ENCODE results near the gene NUP50. TPM values are rescaled to one million over a fixed set of nuclear protein-coding genes. Genes with fewer than 3 reads are reported as not detected.

Gene NUP50
- polyA plus RNA-seq, 1 experiment = 13.9 TPM

GRCh38 chr22:45237065-45237990, 73.6 kb downstream of the NUP50 start:
- Histone ChIP-seq H3K4me3 (ENCODE audit: low read depth, low read length) (no peak overlapping the region), H3K27ac (ENCODE audit: low read depth, low read length) (no peak overlapping the region), H3K27me3 (ENCODE audit: control insufficient read depth, insufficient read depth, low read length) (no peaks in the 10 kb centered on the region), H3K9me3 (ENCODE audit: control insufficient read depth, insufficient read depth, low read length) (no peaks in the 10 kb centered on the region; the same call in 1 of the 2 replicates)
- no peak for DNase-seq (ENCODE audit: low read depth, low spot score)
- POLR2A ChIA-PET = interaction anchor here (1.5 kb wide), 1 partner anchor 9 kb away, joined by 4 read pairs; no protein-coding TSS in a partner anchor
- CTCF ChIA-PET = no interaction called here
- no peak for TF ChIP-seq CTCF (IDR thresholded peaks at IDR 0.05; ENCODE audit: low read depth, low read length)

Small RNAs within 50 kb of the gene (small RNA-seq; reads per million reads assigned to genes)
- gene MIR1249 (ENCODE audit: insufficient read length, low read depth) = 0.81 reads per million

Other genes with a start within 250 kb of the NUP50 start
- gene PHF21B, start 153.9 kb upstream of the NUP50 start, polyA plus RNA-seq (2011; rRNA removed) = 0.02 TPM in 1 of 2 replicates, not detected in the other
- 49.4 and 58.0 TPM in 2 replicates for gene KIAA0930, start 77.0 kb downstream of the NUP50 start, polyA plus RNA-seq (2011; rRNA removed)
- not detected in 2 replicates for gene UPK3A, start 121.0 kb downstream of the NUP50 start, polyA plus RNA-seq (2011; rRNA removed)
- gene FAM118A, start 146.0 kb downstream of the NUP50 start, polyA plus RNA-seq (2011; rRNA removed) = 22.6 and 23.3 TPM in 2 replicates
- gene SMC1B, start 249.7 kb downstream of the NUP50 start, polyA plus RNA-seq (2011; rRNA removed) = not detected in 2 replicates
- gene RIBC2, start 249.8 kb downstream of the NUP50 start, polyA plus RNA-seq (2011; rRNA removed) = 0.20 and 0.31 TPM in 2 replicates